Activated naive CD4-positive, alpha-beta T cell treated with anti-CD3 and anti-CD28 coated beads, Interleukin-2, amount 10 ng/mL, durations not matched to agents 7 days and 5 days (primary cell): ENCODE measurements around the gene UNC93B1.
A peak's percentile ranks its signal among the peaks of the same experiment; 100 is the strongest.
"Not testable (repeated sequence)": the region's sequence is repeated elsewhere in the genome, so short reads cannot be mapped to it uniquely, and the experiment has no call there.

Experiments used
- CTCF ChIA-PET: fragments of 350-600 bp; sonication (Branson Sonifier 250); formaldehyde crosslinking; loops from one replicate; lab custom pipeline; 2021; ENCODE audit warnings: antibody characterized with exemption; lab: Charles Lee
- DNase-seq: peaks from one replicate; pipeline ENCODE4 v3.0.0-alpha.2; 2020
- H3K27ac Mint-ChIP-seq: one replicate; pipeline ENCODE4 v1.8.0; 2021; ENCODE audit warnings: mild to moderate bottlenecking, moderate library complexity, mixed read lengths
- H3K27me3 Mint-ChIP-seq: one replicate; pipeline ENCODE4 v1.8.0; 2021; ENCODE audit warnings: mild to moderate bottlenecking, mixed read lengths
- H3K36me3 Mint-ChIP-seq: one replicate; pipeline ENCODE4 v1.8.0; 2021; ENCODE audit warnings: mixed read lengths
- H3K4me1 Mint-ChIP-seq: one replicate; pipeline ENCODE4 v1.8.0; 2021; ENCODE audit warnings: mixed read lengths
- H3K4me3 Mint-ChIP-seq: one replicate; pipeline ENCODE4 v1.8.0; 2021; ENCODE audit warnings: mild to moderate bottlenecking, moderate library complexity, mixed read lengths
- H3K9me3 Mint-ChIP-seq: one replicate; pipeline ENCODE4 v1.8.0; 2021; ENCODE audit warnings: mixed read lengths

Gene UNC93B1

DNA sequence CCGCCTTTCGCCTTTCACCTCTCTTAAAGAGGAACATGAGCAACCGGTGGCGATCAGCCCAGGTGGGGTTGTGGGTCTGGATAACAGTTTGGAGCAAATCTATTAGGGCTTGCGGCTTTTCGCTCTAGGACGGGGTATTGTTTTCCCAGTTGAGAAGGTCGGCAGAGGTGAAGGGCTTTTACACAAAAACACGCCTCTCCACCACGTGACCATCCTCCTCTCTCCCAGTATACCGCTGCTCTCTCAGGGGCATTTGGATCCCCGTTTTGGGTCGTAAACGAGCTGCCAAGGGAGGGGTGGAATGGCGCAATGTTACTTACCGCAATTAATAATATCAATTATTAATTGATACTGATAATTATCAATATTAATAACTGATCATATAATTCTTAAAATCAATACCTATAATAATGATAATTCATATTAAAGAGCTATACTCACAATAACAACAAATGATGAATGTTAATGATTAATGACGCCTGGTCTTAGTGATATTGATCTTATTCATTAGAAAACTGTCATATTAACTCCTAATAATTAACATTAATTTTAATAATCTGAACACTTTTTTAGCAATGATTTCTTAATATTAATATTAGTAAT lies 21.5 kb downstream of the UNC93B1 start:
- peaks cover 25% of the 10 kb centered on the region for H3K27me3 Mint-ChIP-seq
- H3K36me3 Mint-ChIP-seq, DNase-seq, CTCF ChIA-PET, H3K27ac Mint-ChIP-seq, H3K9me3 Mint-ChIP-seq, H3K4me1 Mint-ChIP-seq, H3K4me3 Mint-ChIP-seq: not testable (repeated sequence)

DNA sequence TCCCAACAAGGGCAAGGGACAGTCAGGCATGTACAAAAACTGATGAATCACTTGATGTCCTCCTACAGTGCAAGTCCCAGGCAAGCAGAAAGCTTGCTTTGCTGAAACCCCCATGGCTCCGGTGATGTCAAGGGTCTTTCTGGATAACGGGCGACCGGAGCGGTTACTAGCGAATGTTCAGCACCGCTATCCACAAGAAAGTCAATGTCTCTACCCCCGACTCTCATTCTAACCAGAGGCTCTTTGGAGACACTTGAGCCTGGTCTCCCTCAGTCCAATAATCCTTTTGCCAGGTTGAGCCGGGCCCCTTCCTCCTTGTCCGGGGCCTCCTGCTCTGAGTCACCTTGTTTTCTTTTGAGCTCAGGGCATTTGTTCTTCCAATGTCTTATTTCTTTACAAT lies 22.7 kb downstream of the UNC93B1 start:
- H3K27ac Mint-ChIP-seq, DNase-seq, H3K4me3 Mint-ChIP-seq, CTCF ChIA-PET, H3K9me3 Mint-ChIP-seq, H3K36me3 Mint-ChIP-seq, H3K4me1 Mint-ChIP-seq: not testable (repeated sequence)
- H3K27me3 Mint-ChIP-seq: peaks cover 25% of the 10 kb centered on the region

DNA sequence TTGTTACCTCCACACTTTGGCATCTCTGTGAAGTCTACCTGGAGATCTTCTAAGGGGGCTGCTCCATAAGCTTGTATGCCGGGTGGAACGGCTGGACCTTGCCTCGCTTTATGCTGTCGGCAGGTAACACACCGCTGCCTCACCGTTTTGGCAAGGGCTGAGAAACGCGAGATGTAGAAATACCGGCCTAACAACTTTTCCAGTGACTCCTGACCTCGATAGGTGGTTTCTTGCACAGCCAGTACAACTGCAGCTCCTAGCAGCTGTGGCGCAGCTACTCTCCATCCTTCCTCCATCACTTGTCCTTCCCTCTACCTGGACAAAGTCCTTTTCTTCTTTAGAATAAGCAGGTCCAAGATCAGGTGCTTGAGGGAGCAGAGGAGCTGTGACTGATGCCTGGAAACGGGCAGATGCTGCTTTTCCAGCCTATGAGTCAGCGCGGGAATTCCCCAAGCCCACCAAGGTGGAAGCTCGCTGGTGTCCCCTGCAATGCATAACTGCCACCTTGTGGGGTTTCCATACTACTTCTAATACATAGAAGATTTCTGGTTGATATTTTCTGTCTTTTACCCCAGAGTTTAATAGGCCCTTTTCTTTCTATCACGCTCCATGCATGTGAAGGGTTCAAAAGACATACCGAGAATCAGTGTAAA lies 25.0 kb downstream of the UNC93B1 start:
- DNase-seq, H3K4me3 Mint-ChIP-seq: not testable (repeated sequence)

DNA sequence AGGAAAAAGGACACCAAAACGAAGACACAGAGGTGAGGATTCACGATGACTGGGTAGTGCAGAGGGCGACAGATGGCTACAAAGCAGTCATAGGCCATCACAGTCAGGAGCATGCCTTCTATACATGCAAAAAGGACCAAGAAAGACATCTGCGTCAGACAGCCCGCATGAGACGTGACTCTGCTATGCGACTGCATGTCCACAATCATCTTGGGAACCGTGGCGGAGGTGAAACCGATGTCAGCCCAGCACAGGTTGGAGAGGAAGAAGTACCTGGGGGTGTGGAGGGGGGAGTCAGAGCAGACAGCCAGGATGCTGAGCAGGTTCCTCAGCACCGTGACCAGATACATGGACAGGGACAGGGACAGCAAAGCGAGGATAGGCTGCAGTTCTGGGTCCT lies 29.2 kb downstream of the UNC93B1 start:
- CTCF ChIA-PET, H3K4me1 Mint-ChIP-seq, H3K36me3 Mint-ChIP-seq, H3K4me3 Mint-ChIP-seq, DNase-seq, H3K27ac Mint-ChIP-seq, H3K9me3 Mint-ChIP-seq: not testable (repeated sequence)
- H3K27me3 Mint-ChIP-seq: peaks cover 15% of the 10 kb centered on the region

More for the DNA sequence above, 25.0 kb downstream of the UNC93B1 start:
- CTCF ChIA-PET, H3K9me3 Mint-ChIP-seq, H3K4me1 Mint-ChIP-seq, H3K27ac Mint-ChIP-seq, H3K36me3 Mint-ChIP-seq: not testable (repeated sequence)
- peaks cover 25% of the 10 kb centered on the region for H3K27me3 Mint-ChIP-seq

DNA sequence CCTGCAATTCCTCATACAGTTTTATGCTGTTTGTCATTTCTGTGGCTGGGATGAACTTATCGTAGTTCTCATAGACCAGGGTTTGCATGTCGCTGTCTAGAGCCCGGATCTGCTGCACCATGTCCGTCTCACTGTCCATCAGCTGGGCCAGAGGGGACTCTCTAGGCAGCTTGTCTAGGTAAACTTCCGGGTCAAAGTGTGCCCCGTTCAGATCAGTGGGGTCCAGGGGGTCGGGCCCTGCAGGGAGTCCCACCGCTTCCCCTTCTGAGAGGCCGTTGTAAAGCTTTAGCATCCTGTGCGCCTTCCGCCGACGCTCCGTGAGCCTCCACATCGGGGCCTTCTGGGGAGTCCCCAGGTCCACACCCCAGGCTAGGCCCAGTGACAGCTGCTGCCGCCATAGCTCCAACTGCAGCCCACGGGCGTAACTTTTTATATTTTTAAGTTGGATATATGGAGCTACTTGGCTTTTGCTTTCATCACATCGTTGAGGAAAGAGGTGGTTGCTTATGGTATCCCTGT lies 38.0 kb downstream of the UNC93B1 start:
- CTCF ChIA-PET: interaction anchor here (1.5 kb wide), 1 partner anchor 10 kb away, joined by 5 read pairs; no protein-coding TSS in a partner anchor
- H3K27ac Mint-ChIP-seq, H3K4me1 Mint-ChIP-seq, H3K9me3 Mint-ChIP-seq, H3K4me3 Mint-ChIP-seq, DNase-seq, H3K36me3 Mint-ChIP-seq: not testable (repeated sequence)
- H3K27me3 Mint-ChIP-seq: peaks cover 27% of the 10 kb centered on the region

DNA sequence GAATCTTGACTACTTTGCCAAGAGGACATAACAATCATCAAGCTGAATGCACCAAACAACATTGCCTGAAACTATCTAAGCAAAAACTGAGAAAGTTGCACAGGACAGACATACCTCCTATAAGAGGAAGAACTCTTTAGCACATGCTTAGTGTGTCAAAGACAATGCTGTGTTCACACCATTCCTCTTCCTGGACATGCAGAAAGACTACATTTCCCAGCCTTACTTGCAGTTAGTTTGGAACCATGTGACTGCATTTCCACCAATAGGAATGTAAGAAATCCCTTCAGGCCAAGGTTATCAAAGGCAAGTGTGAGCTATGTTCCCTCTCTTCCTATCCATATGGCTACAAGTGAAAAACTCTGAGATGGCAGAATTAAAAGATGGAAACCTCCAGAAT lies 39.2 kb downstream of the UNC93B1 start:
- H3K4me3 Mint-ChIP-seq, DNase-seq, H3K4me1 Mint-ChIP-seq, H3K9me3 Mint-ChIP-seq, H3K36me3 Mint-ChIP-seq, H3K27ac Mint-ChIP-seq: not testable (repeated sequence)
- CTCF ChIA-PET: interaction anchor here (1.5 kb wide), 1 partner anchor 9 kb away, joined by 5 read pairs; no protein-coding TSS in a partner anchor
- H3K27me3 Mint-ChIP-seq: peaks cover 37% of the 10 kb centered on the region

DNA sequence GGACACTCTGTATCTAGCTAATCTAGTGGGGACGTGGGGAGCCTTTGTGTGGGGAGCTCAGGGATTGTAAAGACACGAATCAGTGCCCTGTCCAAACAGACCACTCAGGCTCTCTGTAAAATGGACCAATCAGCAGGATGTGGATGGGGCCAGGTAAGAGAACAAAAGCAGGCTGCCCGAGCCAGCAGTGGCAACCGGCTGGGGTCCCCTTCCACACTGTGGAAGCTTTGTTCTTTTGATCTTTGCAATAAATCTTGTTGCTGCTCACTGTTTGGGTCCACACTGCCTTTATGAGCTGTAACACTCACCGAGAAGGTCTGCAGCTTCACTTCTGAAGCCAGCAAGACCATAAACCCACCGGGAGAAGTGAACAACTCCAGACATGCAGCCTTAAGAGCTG lies 40.0 kb downstream of the UNC93B1 start:
- CTCF ChIA-PET, H3K36me3 Mint-ChIP-seq, DNase-seq, H3K4me3 Mint-ChIP-seq, H3K27ac Mint-ChIP-seq, H3K9me3 Mint-ChIP-seq, H3K4me1 Mint-ChIP-seq: not testable (repeated sequence)
- peaks cover 45% of the 10 kb centered on the region for H3K27me3 Mint-ChIP-seq

DNA sequence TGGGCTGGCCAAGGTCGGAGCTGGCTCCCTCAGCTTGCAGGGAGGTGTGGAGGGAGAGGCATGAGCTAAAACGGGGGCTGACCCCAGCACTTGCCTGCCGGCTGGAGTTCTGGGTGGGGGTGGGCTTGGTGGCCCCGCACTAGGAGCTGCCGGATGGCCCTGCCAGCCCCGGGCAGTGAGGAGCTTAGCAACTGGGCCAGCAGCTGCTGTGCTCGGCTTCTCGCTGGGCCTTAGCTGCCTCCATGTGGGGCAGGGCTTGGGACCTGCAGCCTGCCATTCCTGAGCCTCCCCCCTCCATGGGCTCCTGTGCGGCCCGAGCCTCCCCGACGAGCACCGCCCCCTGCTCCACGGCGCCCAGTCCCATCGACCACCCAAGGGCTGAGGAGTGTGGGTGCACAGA lies 40.7 kb downstream of the UNC93B1 start:
- H3K9me3 Mint-ChIP-seq, H3K4me3 Mint-ChIP-seq, H3K36me3 Mint-ChIP-seq, DNase-seq, H3K27ac Mint-ChIP-seq, CTCF ChIA-PET, H3K4me1 Mint-ChIP-seq: not testable (repeated sequence)
- peaks cover 51% of the 10 kb centered on the region for H3K27me3 Mint-ChIP-seq

DNA sequence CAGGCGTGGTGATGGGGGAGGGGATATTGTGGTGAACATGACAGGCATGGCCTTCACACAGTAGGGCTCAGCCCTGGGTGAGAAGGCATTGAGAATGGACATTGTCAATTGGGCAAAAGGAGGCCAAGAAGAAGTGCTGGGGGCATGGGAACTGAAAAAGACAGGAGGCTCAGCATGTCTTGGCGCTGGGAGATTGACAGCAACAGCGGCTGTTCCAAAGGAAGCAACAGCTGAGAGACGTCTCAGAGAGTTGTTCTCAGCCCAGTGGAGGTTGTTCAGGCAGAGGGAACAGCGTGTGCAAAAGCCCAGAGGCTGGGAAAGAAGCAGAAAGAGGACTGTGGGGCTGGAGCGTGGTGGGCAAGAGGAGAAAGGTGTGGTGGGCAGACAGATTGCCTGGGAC lies 47.7 kb downstream of the UNC93B1 start:
- not testable (repeated sequence) for H3K9me3 Mint-ChIP-seq, DNase-seq, H3K36me3 Mint-ChIP-seq, H3K27ac Mint-ChIP-seq
- peaks cover 81% of the 10 kb centered on the region for H3K27me3 Mint-ChIP-seq
- peaks cover 11% of the 10 kb centered on the region for H3K4me1 Mint-ChIP-seq
- CTCF ChIA-PET: interaction anchor here (1.1 kb wide), 4 partner anchors 9 to 155 kb away, joined by 3 to 5 read pairs (median 4); no protein-coding TSS in a partner anchor
- H3K4me3 Mint-ChIP-seq: peak overlapping the region; percentile 49

DNA sequence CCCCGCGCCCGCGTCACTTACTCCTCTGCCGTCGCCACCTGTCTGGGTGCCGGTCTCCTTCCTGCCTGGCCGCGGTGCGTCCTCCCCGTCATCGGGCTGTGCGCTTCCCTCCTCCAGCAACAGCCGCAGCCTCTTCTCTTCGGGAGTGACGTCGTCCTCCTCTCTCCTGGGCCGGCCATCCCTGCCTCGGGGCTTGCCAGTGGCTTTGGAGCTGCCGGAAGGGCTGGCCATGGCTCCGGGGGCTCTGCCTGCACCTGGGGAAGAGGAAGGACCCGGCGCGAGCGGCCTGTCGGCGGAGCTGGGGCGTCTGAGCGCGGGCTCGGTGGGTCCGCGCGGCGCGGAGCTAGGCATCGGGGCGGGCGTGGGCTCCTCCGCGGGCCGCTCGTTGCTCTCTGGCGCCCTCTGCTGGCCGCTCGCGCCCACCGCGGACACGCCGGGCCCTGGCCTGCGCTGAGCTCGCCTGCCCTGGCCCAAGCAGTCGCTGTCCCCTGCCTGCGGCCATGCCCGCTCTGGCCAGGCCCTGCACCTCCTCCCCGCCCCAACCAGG lies 48.4 kb downstream of the UNC93B1 start:
- H3K4me1 Mint-ChIP-seq: peaks cover 11% of the 10 kb centered on the region
- not testable (repeated sequence) for H3K36me3 Mint-ChIP-seq, H3K9me3 Mint-ChIP-seq, H3K27ac Mint-ChIP-seq
- peak overlapping the region; percentile 70 for H3K4me3 Mint-ChIP-seq
- peaks cover 81% of the 10 kb centered on the region for H3K27me3 Mint-ChIP-seq
- DNase-seq: peak; percentile 77
- CTCF ChIA-PET: interaction anchor here (0.6 to 1.1 kb wide), 6 partner anchors 10 to 156 kb away, joined by 3 to 5 read pairs (median 4); no protein-coding TSS in a partner anchor

DNA sequence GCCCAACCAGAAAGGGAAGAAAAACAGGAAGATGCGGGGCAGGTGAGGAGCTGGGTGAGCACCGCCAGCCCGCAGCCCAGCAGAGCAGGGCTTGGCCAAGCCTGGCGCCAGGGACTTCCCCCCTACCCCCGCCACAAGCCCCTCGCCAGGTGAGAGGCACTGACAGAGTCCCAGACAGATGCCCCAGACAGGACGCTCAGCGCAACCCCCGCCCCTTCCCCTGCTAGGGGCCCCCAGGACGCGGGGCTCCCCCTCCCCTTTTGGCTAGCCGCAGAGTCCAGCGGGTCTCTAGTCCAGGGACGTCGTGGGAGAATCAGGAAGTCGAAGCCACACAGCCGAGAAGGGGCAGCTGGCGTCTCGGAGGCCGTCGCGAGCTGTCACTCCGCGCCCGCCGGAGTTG lies 48.9 kb downstream of the UNC93B1 start:
- H3K27me3 Mint-ChIP-seq: peaks cover 79% of the 10 kb centered on the region
- not testable (repeated sequence) for H3K27ac Mint-ChIP-seq, H3K36me3 Mint-ChIP-seq, H3K9me3 Mint-ChIP-seq, DNase-seq
- peaks cover 11% of the 10 kb centered on the region for H3K4me1 Mint-ChIP-seq
- CTCF ChIA-PET: interaction anchor here (0.6 to 1.1 kb wide), 6 partner anchors 10 to 156 kb away, joined by 3 to 5 read pairs (median 4); no protein-coding TSS in a partner anchor
- peak overlapping the region; percentile 70 for H3K4me3 Mint-ChIP-seq

DNA sequence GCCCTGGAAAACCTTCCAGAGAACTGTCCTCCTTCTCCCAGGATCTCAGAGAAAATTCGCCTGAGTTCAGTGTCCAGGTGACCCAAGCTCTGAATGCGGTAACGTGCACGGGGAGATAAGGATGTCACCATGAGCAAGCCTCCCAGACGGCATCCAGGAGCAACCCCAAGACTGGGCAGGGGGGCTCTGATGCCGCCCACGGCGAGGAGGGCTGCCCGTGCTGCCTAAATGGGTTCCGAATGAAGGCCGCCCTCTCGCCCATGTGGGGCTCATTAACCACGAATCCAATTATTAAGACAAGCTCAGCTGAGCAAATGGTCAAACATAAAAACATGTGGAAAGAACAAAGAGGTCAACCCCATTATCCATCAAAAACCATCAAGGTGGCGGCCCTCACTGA lies 49.6 kb downstream of the UNC93B1 start:
- Mint-ChIP-seq H3K27me3 (peaks cover 73% of the 10 kb centered on the region), H3K4me1 (peaks cover 11% of the 10 kb centered on the region), H3K4me3 (peak overlapping the region; percentile 70)
- DNase-seq, H3K27ac Mint-ChIP-seq, H3K36me3 Mint-ChIP-seq, H3K9me3 Mint-ChIP-seq, CTCF ChIA-PET: not testable (repeated sequence)

DNA sequence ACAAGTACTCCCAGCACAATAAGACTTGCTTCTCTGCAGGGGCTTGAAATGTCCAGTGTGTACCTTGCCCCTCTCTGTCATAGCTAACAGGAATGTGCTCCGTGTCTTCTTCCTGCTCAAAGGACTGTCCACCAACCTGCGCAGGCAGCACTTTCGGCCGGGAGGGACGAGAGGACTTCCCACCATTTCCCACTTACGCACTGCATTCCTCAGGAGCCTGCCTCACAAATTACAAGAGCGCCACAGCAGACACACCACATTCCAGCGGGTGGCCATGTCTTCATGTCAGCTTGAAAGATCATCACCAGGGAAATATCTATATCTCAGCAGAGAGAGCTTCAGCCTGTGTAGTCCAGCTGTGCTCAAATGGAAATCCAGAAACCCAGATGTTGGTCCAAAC lies 53.2 kb downstream of the UNC93B1 start:
- Mint-ChIP-seq H3K27me3 (peaks cover 46% of the 10 kb centered on the region), H3K4me1 (peaks cover 11% of the 10 kb centered on the region)
- H3K36me3 Mint-ChIP-seq, DNase-seq, CTCF ChIA-PET, H3K4me3 Mint-ChIP-seq, H3K27ac Mint-ChIP-seq, H3K9me3 Mint-ChIP-seq: not testable (repeated sequence)

DNA sequence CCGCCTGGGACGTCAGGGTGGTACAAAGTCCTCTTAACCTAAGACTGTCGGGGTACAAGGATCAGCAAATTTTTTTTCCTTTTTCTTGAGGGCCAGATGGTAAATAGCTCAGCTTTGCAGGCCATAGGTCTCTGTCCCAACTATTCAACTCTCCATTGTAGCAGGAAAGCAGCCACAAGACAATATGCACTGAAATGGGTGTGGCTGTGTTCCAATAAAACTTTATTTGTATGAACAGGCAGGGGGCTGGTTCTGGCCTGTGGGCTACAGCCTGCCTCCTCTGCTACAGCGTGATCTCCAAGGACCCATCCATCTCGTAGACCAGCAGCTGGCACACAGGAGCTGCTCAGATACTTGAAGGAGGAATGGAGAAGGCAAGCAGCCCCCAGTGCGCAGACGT lies 56.1 kb downstream of the UNC93B1 start:
- CTCF ChIA-PET, H3K27ac Mint-ChIP-seq, H3K36me3 Mint-ChIP-seq, DNase-seq, H3K9me3 Mint-ChIP-seq, H3K4me1 Mint-ChIP-seq, H3K4me3 Mint-ChIP-seq: not testable (repeated sequence)
- peaks cover 20% of the 10 kb centered on the region for H3K27me3 Mint-ChIP-seq
